HepG2 (cell line): Measurements from ENCODE around the gene TTPAL. TPM values are rescaled to one million over a fixed set of nuclear protein-coding genes. Genes with fewer than 3 reads are reported as not detected.

Experiments used
- BRCA1 ChIP-seq: sonication (generic); formaldehyde crosslinking; IDR thresholded peaks from 2 replicates; pipeline ENCODE4 v1.4.0; 2020; ENCODE audit warnings: missing genetic modification reagents
- NFE2L1 ChIP-seq: sonication (generic); formaldehyde crosslinking; IDR thresholded peaks from 2 replicates; pipeline ENCODE4 v1.4.0; 2020; ENCODE audit warnings: missing genetic modification reagents, mild to moderate bottlenecking, borderline replicate concordance
- ZNF121 ChIP-seq: sonication (generic); formaldehyde crosslinking; IDR thresholded peaks from 2 replicates; pipeline ENCODE4 v1.5.0; 2020; ENCODE audit warnings: mild to moderate bottlenecking, missing genetic modification reagents
- ZNF768 ChIP-seq: sonication (generic); formaldehyde crosslinking; IDR thresholded peaks from 2 replicates; pipeline ENCODE4 v1.4.0; 2020; ENCODE audit warnings: missing genetic modification reagents
- polyA plus RNA-seq, 8 experiments: library from polyadenylated mRNA; depleted of rRNA in 3 of 8; stranded (reverse) in 7 of 8; unstranded in 1 of 8; fragments of >200 nt; fragmentation: Illumina TruSeq in 4 of 8; extraction: Trizol in 4 of 8; gene quantifications; 2 replicates each; pipeline versions ENCODE4 v1.2.1 to v1.2.3, GENCODE V29; 2011 to 2016; ENCODE audit warnings: low read depth in 4 of 8, missing spikeins in 1 of 8, mixed read lengths in 1 of 8; ENCODE audit not compliant: insufficient read depth in 1 of 8
- total RNA-seq, 5 experiments: library from RNA; depleted of rRNA; stranded (reverse); fragments of >200 nt; fragmentation: Illumina TruSeq; extraction: Trizol; gene quantifications; 2 replicates each; pipeline ENCODE4 v1.2.3, GENCODE V29; 2016; ENCODE audit warnings: low read depth in 1 of 5
- TF ChIP-seq, protein P1 (sequence below): sonication (generic); formaldehyde crosslinking; IDR thresholded peaks from 2 replicates; pipeline ENCODE4 v1.9.0; 2021; ENCODE audit warnings: mild to moderate bottlenecking, missing genetic modification reagents
- TF ChIP-seq, protein P2 (sequence below): sonication (generic); formaldehyde crosslinking; IDR thresholded peaks from 2 replicates; pipeline ENCODE4 v1.5.1; 2020; ENCODE audit warnings: missing genetic modification reagents, mild to moderate bottlenecking, borderline replicate concordance

TTPAL gene
- total and polyA plus RNA-seq, 2 of the 13 experiments (the other 11 are each of a cell fraction or from before 2014, with no cell fraction given) = 4.3 to 18.8 TPM

DNA sequence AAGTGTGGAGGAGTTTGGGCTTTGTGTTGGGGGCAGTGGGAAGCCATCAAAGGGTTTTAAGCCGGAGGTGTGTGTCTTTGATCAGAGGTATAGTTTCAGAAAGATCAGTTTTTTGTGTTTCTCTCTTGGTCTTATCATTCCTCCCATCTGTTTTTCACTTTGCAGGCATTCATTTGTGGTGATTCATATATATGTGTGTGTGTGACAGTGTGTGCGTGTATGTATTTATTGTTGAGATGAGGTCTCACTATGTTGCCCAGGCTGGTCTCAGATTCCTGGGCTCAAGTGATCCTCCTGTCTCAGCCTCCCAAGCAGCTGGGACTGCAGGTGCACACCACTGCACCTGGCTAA, 57.3 kb downstream of the TTPAL start (continued):
- TF ChIP-seq, protein P1, sequence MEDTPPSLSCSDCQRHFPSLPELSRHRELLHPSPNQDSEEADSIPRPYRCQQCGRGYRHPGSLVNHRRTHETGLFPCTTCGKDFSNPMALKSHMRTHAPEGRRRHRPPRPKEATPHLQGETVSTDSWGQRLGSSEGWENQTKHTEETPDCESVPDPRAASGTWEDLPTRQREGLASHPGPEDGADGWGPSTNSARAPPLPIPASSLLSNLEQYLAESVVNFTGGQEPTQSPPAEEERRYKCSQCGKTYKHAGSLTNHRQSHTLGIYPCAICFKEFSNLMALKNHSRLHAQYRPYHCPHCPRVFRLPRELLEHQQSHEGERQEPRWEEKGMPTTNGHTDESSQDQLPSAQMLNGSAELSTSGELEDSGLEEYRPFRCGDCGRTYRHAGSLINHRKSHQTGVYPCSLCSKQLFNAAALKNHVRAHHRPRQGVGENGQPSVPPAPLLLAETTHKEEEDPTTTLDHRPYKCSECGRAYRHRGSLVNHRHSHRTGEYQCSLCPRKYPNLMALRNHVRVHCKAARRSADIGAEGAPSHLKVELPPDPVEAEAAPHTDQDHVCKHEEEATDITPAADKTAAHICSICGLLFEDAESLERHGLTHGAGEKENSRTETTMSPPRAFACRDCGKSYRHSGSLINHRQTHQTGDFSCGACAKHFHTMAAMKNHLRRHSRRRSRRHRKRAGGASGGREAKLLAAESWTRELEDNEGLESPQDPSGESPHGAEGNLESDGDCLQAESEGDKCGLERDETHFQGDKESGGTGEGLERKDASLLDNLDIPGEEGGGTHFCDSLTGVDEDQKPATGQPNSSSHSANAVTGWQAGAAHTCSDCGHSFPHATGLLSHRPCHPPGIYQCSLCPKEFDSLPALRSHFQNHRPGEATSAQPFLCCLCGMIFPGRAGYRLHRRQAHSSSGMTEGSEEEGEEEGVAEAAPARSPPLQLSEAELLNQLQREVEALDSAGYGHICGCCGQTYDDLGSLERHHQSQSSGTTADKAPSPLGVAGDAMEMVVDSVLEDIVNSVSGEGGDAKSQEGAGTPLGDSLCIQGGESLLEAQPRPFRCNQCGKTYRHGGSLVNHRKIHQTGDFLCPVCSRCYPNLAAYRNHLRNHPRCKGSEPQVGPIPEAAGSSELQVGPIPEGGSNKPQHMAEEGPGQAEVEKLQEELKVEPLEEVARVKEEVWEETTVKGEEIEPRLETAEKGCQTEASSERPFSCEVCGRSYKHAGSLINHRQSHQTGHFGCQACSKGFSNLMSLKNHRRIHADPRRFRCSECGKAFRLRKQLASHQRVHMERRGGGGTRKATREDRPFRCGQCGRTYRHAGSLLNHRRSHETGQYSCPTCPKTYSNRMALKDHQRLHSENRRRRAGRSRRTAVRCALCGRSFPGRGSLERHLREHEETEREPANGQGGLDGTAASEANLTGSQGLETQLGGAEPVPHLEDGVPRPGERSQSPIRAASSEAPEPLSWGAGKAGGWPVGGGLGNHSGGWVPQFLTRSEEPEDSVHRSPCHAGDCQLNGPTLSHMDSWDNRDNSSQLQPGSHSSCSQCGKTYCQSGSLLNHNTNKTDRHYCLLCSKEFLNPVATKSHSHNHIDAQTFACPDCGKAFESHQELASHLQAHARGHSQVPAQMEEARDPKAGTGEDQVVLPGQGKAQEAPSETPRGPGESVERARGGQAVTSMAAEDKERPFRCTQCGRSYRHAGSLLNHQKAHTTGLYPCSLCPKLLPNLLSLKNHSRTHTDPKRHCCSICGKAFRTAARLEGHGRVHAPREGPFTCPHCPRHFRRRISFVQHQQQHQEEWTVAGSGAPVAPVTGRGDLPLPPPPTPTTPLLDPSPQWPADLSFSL (CRISPR knock-in tag) = peak; percentile 68; the same call in 1 of the 2 replicates
- peak; percentile 91 for TF ChIP-seq ZNF121
- TF ChIP-seq BRCA1 (CRISPR knock-in tag) = no peak
- no peak for TF ChIP-seq ZNF768 (CRISPR knock-in tag)
- TF ChIP-seq NFE2L1 (CRISPR knock-in tag) = no peak
- TF ChIP-seq, protein P2, sequence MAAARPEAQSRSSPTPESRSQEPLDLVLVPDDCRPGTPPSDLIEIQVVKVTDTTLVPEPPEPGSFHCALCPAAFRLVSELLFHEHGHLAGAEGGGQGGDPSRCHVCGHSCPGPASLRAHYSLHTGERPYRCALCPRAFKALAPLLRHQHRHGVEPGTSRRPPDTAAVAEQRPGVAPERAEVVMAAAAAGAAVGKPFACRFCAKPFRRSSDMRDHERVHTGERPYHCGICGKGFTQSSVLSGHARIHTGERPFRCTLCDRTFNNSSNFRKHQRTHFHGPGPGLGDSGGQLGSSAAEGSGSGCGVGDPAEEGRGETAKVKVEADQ (CRISPR knock-in tag) = no peak
